Activated CD4-positive, alpha-beta T cell treated with anti-CD3 and anti-CD28 coated beads, Interleukin-2, amount 10 ng/mL, durations not matched to agents 7 days and 5 days (primary cell): ENCODE results near the gene RHPN2. TPM values are rescaled to one million over a fixed set of nuclear protein-coding genes. Genes with fewer than 3 reads are reported as not detected.

Experiments used
- CTCF ChIA-PET: fragments of 350-600 bp; sonication (Branson Sonifier 250); formaldehyde crosslinking; loops from one replicate; lab custom pipeline; 2021; ENCODE audit warnings: antibody characterized with exemption; lab: Charles Lee
- POLR2A ChIA-PET: fragments of 350-600 bp; sonication (Branson Sonifier 250); formaldehyde crosslinking; loops from one replicate; lab custom pipeline; 2021; ENCODE audit warnings: antibody characterized with exemption; lab: Charles Lee
- DNase-seq: peaks from one replicate; pipeline ENCODE4 v3.0.0-alpha.2; 2020
- H3K27ac Mint-ChIP-seq: one replicate; pipeline ENCODE4 v1.8.0; 2021; ENCODE audit warnings: mild to moderate bottlenecking, moderate library complexity, mixed read lengths
- H3K27me3 Mint-ChIP-seq: one replicate; pipeline ENCODE4 v1.8.0; 2021; ENCODE audit warnings: mixed read lengths
- H3K36me3 Mint-ChIP-seq: one replicate; pipeline ENCODE4 v1.8.0; 2021; ENCODE audit warnings: low read depth, mixed read lengths
- H3K4me1 Mint-ChIP-seq: one replicate; pipeline ENCODE4 v1.8.0; 2021; ENCODE audit warnings: mixed read lengths
- H3K4me3 Mint-ChIP-seq: one replicate; pipeline ENCODE4 v1.8.0; 2021; ENCODE audit warnings: mild to moderate bottlenecking, moderate library complexity, mixed read lengths
- H3K9me3 Mint-ChIP-seq: one replicate; pipeline ENCODE4 v1.8.0; 2021; ENCODE audit warnings: mixed read lengths
- total RNA-seq, 2 experiments: library from RNA; stranded (reverse); gene quantifications; one replicate each; pipeline ENCODE4 v1.2.3, GENCODE V29; 2021

The RHPN2 gene
- total RNA-seq, 2 experiments from 2014 or later, result 1.4 TPM

GRCh38 chr19:32930567-32930966 is 134.1 kb downstream of the RHPN2 start:
- Mint-ChIP-seq H3K4me1 (no peaks in the 10 kb centered on the region), H3K27me3 (no peaks in the 10 kb centered on the region), H3K36me3 (peaks cover 40% of the 10 kb centered on the region), H3K4me3 (no peak overlapping the region), H3K9me3 (peaks cover 9% of the 10 kb centered on the region), H3K27ac (no peak overlapping the region)
- ChIA-PET CTCF (interaction anchor here (1.1 kb wide), 1 partner anchor 41 kb away, joined by 3 read pairs; the partner anchor contains the start of genes CEP89 and FAAP24), POLR2A (no interaction called here)
- no peak for DNase-seq

- DNase-seq, result no peak
- H3K9me3 Mint-ChIP-seq, result peaks cover 9% of the 10 kb centered on the region
- H3K27ac Mint-ChIP-seq, result no peak overlapping the region
- H3K36me3 Mint-ChIP-seq, result peaks cover 41% of the 10 kb centered on the region
- H3K4me3 Mint-ChIP-seq, result no peak overlapping the region
- H3K4me1 Mint-ChIP-seq, result no peaks in the 10 kb centered on the region
- ChIA-PET POLR2A (no interaction called here), CTCF (interaction anchor here (0.6 kb wide), 2 partner anchors 15 to 32 kb away, joined by 3 to 5 read pairs; no protein-coding TSS in a partner anchor)
- no peaks in the 10 kb centered on the region for H3K27me3 Mint-ChIP-seq
These were observed 135.9 kb downstream of the RHPN2 start for GRCh38 chr19:32928806-32929205.

Other genes starting within 250 kb of the RHPN2 start
- under 1 TPM; 0.27 to 0.45 TPM for gene SLC7A9, start 195.1 kb downstream of the RHPN2 start, total RNA-seq
- 10 to 100 TPM; 18.7 to 25.9 TPM for gene CEP89, start 92.9 kb downstream of the RHPN2 start, total RNA-seq
- gene FAAP24, start 92.6 kb downstream of the RHPN2 start, total RNA-seq, result 1 to 10 TPM; 7.3 to 8.3 TPM
- 10 to 100 TPM; 14.7 to 14.9 TPM for gene GPATCH1, start 16.3 kb upstream of the RHPN2 start, total RNA-seq
- gene WDR88, start 67.2 kb upstream of the RHPN2 start, total RNA-seq, result under 1 TPM in 1 of 2 experiments, not detected in 1; 0.27 TPM
- gene LRP3, start 129.4 kb upstream of the RHPN2 start, total RNA-seq, result under 1 TPM; 0.08 to 0.20 TPM
- not detected for gene SLC7A10, start 161.0 kb upstream of the RHPN2 start, total RNA-seq
- under 1 TPM; 0.10 TPM for gene CEBPA, start 237.6 kb upstream of the RHPN2 start, total RNA-seq